ENCODE data around the gene NKAIN2.
A peak's percentile ranks its signal among the peaks of the same experiment; 100 is the strongest.

Gene NKAIN2

DNA sequence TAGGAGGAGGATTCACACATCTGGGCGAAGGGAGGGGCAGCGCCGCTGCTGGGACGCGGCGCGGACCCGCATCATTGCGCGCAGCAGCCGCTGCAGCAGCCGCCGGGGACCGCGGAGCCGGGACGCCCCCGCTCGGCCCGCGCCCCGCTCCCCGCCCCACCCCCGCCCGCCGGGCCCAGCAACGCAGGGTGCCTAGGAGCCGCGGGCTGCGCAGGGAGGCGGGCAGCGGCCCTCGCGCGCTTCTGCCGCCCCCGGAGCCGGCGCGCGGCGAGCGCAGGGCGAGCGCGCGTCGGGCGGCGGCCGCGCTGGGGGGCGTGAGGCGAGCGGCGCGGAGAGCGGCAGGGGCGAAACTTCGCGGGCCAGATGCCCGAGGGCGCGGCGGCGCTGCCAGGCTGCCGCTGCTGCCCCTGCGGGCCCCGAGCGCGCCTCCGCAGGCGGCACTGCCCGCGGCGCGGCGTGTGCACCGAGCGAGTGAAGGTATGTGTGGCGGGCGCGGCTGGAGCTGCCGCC is at the start of gene NKAIN2:
Gene NKAIN2 (plus strand): TSS at position 362 of the 510 bp plus-strand sequence.
- Histone ChIP-seq H3K27ac (ENCODE audit: low read length) (no peak within 1 kb of the TSS), H3K9me3 (ENCODE audit: insufficient read depth, low read depth, low read length) (no peaks in the 10 kb centered on the region), H3K4me3 (ENCODE audit: low read length) (peak within 1 kb of the TSS; percentile 68), H3K36me3 (ENCODE audit: insufficient read depth, low read depth, low read length) (no peaks in the 10 kb centered on the region), H3K27me3 (ENCODE audit: insufficient read depth, low read length) (peaks cover 41% of the 10 kb centered on the region), H3K4me1 (ENCODE audit: insufficient read depth, low read length) (no peaks in the 10 kb centered on the region), H3K9ac (ENCODE audit: low read depth, low read length) (peak within 1 kb of the TSS; percentile 29; the same call in 1 of the 2 replicates)

- no peaks in the 10 kb centered on the region; the same call in 1 of the 2 replicates for H3K9me3 ChIP-seq (ENCODE audit: insufficient read depth, low read depth, low read length)
- H3K27ac ChIP-seq (ENCODE audit: low read length), result no peak overlapping the region
- no peaks in the 10 kb centered on the region for H3K36me3 ChIP-seq (ENCODE audit: insufficient read depth, low read depth, low read length)
- H3K27me3 ChIP-seq (ENCODE audit: insufficient read depth, low read length), result no peaks in the 10 kb centered on the region
- H3K4me1 ChIP-seq (ENCODE audit: insufficient read depth, low read length), result no peaks in the 10 kb centered on the region
- no peak overlapping the region for H3K9ac ChIP-seq (ENCODE audit: low read depth, low read length)
- no peak overlapping the region for H3K4me3 ChIP-seq (ENCODE audit: low read length)
Observed at GRCh38 chr6:123759472-123759871, 44.2 kb upstream of the NKAIN2 start.

DNA sequence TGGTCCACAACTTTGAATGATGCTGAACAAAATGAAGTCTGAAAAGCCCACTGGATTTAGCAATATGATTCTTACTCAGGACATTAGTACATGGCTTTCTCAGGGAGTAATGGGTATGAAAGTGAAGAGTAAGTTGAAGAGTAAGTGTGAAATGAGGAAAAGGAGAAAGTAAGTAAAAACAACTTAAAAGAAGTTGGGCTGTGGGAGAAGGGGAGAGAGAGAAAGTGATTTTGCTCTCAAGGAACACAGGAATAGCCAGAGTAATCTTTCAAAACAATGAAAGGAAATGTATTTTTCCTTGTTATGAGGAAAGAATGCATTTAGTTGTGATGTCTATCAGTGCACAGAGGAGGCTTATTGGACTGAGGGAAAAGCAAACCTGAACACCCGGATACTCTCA is 39.8 kb upstream of the NKAIN2 start:
- Histone ChIP-seq H3K4me3 (ENCODE audit: low read length) (no peak overlapping the region), H3K9me3 (ENCODE audit: insufficient read depth, low read depth, low read length) (no peaks in the 10 kb centered on the region; the same call in 1 of the 2 replicates), H3K27me3 (ENCODE audit: insufficient read depth, low read length) (no peaks in the 10 kb centered on the region), H3K36me3 (ENCODE audit: insufficient read depth, low read depth, low read length) (no peaks in the 10 kb centered on the region), H3K4me1 (ENCODE audit: insufficient read depth, low read length) (peaks cover 14% of the 10 kb centered on the region; the same call in 1 of the 2 replicates), H3K27ac (ENCODE audit: low read length) (no peak overlapping the region), H3K9ac (ENCODE audit: low read depth, low read length) (no peak overlapping the region)

DNA sequence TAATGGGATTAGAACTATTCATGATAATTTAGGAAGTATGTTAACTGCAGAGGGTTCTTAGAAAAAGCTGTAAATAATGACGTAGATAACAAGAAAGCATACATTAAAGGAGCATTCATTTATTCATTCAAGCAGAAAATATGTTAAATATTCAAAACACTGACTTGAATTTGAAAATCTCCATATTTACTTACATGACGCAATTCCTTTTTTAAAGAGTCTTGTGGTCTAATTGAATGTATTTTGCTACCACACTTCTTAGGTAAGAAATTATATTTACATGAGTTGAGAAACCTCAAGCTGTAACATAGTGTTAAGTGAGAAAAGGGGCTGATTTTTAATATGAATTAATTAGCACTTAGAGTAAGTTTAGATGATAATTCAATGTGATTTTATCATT is 38.9 kb upstream of the NKAIN2 start:
- H3K4me1 ChIP-seq (ENCODE audit: insufficient read depth, low read length), result peaks cover 23% of the 10 kb centered on the region
- no peaks in the 10 kb centered on the region for H3K27me3 ChIP-seq (ENCODE audit: insufficient read depth, low read length)
- H3K36me3 ChIP-seq (ENCODE audit: insufficient read depth, low read depth, low read length), result no peaks in the 10 kb centered on the region
- H3K9me3 ChIP-seq (ENCODE audit: insufficient read depth, low read depth, low read length), result no peaks in the 10 kb centered on the region
- H3K4me3 ChIP-seq (ENCODE audit: low read length), result no peak overlapping the region
- H3K27ac ChIP-seq (ENCODE audit: low read length), result no peak overlapping the region
- no peak overlapping the region for H3K9ac ChIP-seq (ENCODE audit: low read depth, low read length)

DNA sequence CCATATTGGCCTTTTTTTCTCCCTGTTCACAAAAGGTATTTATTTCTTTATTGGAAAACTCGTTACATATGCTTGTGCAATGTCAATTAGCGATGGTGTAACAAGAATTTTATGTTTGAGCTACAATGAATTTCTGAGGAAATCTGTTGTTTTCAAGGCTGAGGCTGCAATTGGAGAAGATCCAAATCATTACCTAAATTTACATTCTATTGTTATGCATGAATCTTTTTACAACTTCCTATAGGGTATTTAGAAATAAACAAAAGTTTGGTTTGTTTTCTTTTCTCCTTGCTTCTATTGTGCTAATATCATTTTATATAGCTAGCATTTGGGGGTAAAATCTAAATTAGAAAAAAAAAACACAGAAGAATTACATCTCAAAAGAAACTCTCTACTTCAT is 34.7 kb upstream of the NKAIN2 start:
- Histone ChIP-seq H3K27me3 (ENCODE audit: insufficient read depth, low read length) (no peaks in the 10 kb centered on the region), H3K4me1 (ENCODE audit: insufficient read depth, low read length) (peaks cover 34% of the 10 kb centered on the region), H3K4me3 (ENCODE audit: low read length) (peak overlapping the region; percentile 44; the same call in 1 of the 2 replicates), H3K36me3 (ENCODE audit: insufficient read depth, low read depth, low read length) (no peaks in the 10 kb centered on the region), H3K9me3 (ENCODE audit: insufficient read depth, low read depth, low read length) (no peaks in the 10 kb centered on the region), H3K27ac (ENCODE audit: low read length) (peak overlapping the region; percentile 62), H3K9ac (ENCODE audit: low read depth, low read length) (peak overlapping the region; percentile 45; the same call in 1 of the 2 replicates)

DNA sequence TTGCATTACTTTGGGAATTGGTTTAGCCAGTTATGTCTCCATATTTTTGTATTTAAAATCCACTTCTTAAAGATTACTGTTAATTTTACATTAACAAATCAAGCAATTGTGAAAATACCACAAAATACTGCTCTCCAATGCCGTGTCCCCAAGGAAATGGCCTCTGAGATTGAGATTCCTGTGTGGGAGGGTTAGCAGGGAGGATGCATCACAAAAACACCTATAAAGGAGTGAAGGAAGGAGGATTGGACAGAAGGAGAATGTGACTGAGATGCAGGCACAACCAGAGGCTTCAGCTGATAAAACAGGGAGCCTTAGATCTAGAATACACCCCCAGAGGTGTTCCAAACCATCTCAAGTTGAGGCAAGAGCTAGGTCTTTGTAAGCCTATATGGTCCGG is 34.2 kb upstream of the NKAIN2 start:
- no peaks in the 10 kb centered on the region for H3K9me3 ChIP-seq (ENCODE audit: insufficient read depth, low read depth, low read length)
- peaks cover 34% of the 10 kb centered on the region for H3K4me1 ChIP-seq (ENCODE audit: insufficient read depth, low read length)
- H3K9ac ChIP-seq (ENCODE audit: low read depth, low read length), result peak overlapping the region; percentile 44; the same call in 1 of the 2 replicates
- H3K27me3 ChIP-seq (ENCODE audit: insufficient read depth, low read length), result no peaks in the 10 kb centered on the region
- H3K36me3 ChIP-seq (ENCODE audit: insufficient read depth, low read depth, low read length), result no peaks in the 10 kb centered on the region
- peak overlapping the region; percentile 62 for H3K27ac ChIP-seq (ENCODE audit: low read length)
- peak overlapping the region; percentile 44; the same call in 1 of the 2 replicates for H3K4me3 ChIP-seq (ENCODE audit: low read length)

GRCh38 chr6:123770247-123770949 is 33.3 kb upstream of the NKAIN2 start:
- H3K9ac ChIP-seq (ENCODE audit: low read depth, low read length), result peak overlapping the region; percentile 44; the same call in 1 of the 2 replicates
- no peaks in the 10 kb centered on the region for H3K9me3 ChIP-seq (ENCODE audit: insufficient read depth, low read depth, low read length)

DNA sequence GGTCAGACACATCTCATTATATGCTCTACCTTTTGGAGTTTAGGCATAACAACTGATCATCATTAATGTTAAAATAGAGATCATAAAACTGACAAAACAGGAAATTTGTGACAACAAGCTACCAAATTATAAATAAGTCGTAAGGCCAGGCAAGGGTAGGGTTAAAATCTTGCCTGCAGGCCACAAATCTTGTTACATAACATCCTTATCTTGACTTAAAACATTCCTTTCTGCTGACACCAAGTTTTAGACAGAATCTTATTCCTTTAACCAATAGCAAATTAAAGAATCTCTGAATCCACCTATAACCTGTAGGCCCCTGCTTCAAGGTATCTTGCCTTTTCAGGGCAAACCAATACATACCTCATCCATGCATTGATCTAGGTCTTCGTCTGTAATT is 32.5 kb upstream of the NKAIN2 start:
- Histone ChIP-seq H3K9ac (ENCODE audit: low read depth, low read length) (no peak overlapping the region), H3K4me3 (ENCODE audit: low read length) (no peak overlapping the region), H3K9me3 (ENCODE audit: insufficient read depth, low read depth, low read length) (no peaks in the 10 kb centered on the region), H3K4me1 (ENCODE audit: insufficient read depth, low read length) (peaks cover 34% of the 10 kb centered on the region), H3K27ac (ENCODE audit: low read length) (no peak overlapping the region), H3K36me3 (ENCODE audit: insufficient read depth, low read depth, low read length) (no peaks in the 10 kb centered on the region), H3K27me3 (ENCODE audit: insufficient read depth, low read length) (no peaks in the 10 kb centered on the region)

More at GRCh38 chr6:123770247-123770949, 33.3 kb upstream of the NKAIN2 start:
- H3K27me3 ChIP-seq (ENCODE audit: insufficient read depth, low read length), result no peaks in the 10 kb centered on the region
- no peaks in the 10 kb centered on the region for H3K36me3 ChIP-seq (ENCODE audit: insufficient read depth, low read depth, low read length)
- H3K4me1 ChIP-seq (ENCODE audit: insufficient read depth, low read length), result peaks cover 34% of the 10 kb centered on the region
- H3K4me3 ChIP-seq (ENCODE audit: low read length), result no peak overlapping the region
- peak overlapping the region; percentile 62 for H3K27ac ChIP-seq (ENCODE audit: low read length)

DNA sequence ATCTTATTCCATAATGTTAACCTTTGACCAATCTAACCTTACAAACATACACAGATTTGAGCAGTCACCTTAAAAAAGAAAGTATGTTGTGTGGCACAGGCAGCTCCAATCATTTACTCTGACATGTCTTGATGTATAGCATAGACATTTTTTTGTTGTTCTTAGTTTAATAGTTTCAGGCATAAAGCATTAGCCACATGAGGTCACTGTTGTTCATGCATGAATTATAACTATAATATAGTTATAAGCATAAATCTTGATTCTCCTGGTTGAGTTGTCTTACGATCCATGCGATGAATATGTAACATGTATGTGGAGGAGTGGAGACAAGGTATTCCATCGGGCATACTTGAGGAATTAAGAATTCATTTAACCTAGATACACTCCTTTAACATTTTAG is 26.1 kb upstream of the NKAIN2 start:
- Histone ChIP-seq H3K36me3 (ENCODE audit: insufficient read depth, low read depth, low read length) (no peaks in the 10 kb centered on the region), H3K4me3 (ENCODE audit: low read length) (no peak overlapping the region), H3K4me1 (ENCODE audit: insufficient read depth, low read length) (no peaks in the 10 kb centered on the region), H3K27ac (ENCODE audit: low read length) (no peak overlapping the region), H3K27me3 (ENCODE audit: insufficient read depth, low read length) (no peaks in the 10 kb centered on the region), H3K9me3 (ENCODE audit: insufficient read depth, low read depth, low read length) (no peaks in the 10 kb centered on the region), H3K9ac (ENCODE audit: low read depth, low read length) (no peak overlapping the region)

DNA sequence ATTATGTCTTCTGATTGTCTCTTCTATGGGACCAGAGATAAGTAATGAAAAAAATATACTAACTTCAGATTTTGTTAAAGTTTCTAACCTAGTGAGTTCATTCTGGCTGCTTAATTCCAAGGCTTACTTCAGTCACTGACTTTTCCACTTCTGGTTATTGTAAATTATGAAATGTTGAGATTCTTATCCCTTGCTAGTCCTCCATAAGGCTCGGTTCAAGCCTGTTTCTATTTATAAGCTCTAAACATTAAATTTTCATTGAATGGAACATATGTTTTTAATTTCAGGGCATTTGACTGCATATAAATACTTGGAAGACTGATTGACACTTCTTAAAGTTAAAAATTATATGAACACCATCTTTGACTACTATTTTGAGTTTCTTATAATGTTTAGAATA is 23.6 kb upstream of the NKAIN2 start:
- H3K9ac ChIP-seq (ENCODE audit: low read depth, low read length), result no peak overlapping the region
- no peak overlapping the region for H3K4me3 ChIP-seq (ENCODE audit: low read length)
- no peak overlapping the region for H3K27ac ChIP-seq (ENCODE audit: low read length)
- H3K36me3 ChIP-seq (ENCODE audit: insufficient read depth, low read depth, low read length), result no peaks in the 10 kb centered on the region
- H3K9me3 ChIP-seq (ENCODE audit: insufficient read depth, low read depth, low read length), result no peaks in the 10 kb centered on the region
- H3K27me3 ChIP-seq (ENCODE audit: insufficient read depth, low read length), result no peaks in the 10 kb centered on the region
- H3K4me1 ChIP-seq (ENCODE audit: insufficient read depth, low read length), result no peaks in the 10 kb centered on the region

DNA sequence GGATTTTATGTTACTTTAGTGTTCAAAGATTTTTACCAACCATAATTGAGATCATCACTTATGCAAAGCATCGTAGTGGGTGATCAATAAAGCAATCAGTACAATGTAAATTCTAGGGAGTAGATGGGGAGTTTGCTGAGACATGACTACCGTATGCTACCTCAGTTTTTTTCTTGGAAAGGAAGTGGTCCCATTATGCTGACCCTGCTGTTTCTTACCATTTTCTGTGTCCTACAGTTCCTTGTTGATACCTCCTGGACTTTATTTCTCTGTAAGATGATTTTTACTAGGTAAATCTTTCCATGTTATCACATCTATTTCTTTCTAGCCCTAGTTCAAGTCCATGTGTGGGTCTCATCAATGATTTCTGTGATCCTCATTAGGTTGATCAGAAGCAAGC is 19.3 kb upstream of the NKAIN2 start:
- no peaks in the 10 kb centered on the region for H3K4me1 ChIP-seq (ENCODE audit: insufficient read depth, low read length)
- H3K27ac ChIP-seq (ENCODE audit: low read length), result no peak overlapping the region
- H3K9ac ChIP-seq (ENCODE audit: low read depth, low read length), result no peak overlapping the region
- H3K36me3 ChIP-seq (ENCODE audit: insufficient read depth, low read depth, low read length), result no peaks in the 10 kb centered on the region
- H3K9me3 ChIP-seq (ENCODE audit: insufficient read depth, low read depth, low read length), result no peaks in the 10 kb centered on the region
- H3K4me3 ChIP-seq (ENCODE audit: low read length), result no peak overlapping the region
- no peaks in the 10 kb centered on the region for H3K27me3 ChIP-seq (ENCODE audit: insufficient read depth, low read length)

DNA sequence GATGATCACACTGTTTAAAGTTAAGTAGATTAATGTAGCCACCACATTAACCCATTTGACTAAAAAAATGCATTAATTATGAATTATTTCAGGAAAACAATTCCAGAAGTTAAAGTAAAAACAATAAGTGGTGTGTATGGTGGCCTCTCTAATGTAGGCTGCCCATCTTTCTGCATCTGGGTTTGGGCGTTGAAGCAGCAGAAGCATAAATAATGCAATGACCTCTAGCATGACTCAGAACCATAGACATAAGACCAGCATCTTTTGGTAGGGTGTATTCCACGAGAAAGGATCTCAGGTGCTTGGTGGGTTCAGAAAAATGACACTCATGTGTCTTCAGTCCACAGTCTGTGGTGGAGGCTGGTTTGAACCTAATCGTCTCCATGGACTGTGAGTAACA is 18.6 kb upstream of the NKAIN2 start:
- Histone ChIP-seq H3K36me3 (ENCODE audit: insufficient read depth, low read depth, low read length) (no peaks in the 10 kb centered on the region), H3K9ac (ENCODE audit: low read depth, low read length) (no peak overlapping the region), H3K9me3 (ENCODE audit: insufficient read depth, low read depth, low read length) (no peaks in the 10 kb centered on the region), H3K27me3 (ENCODE audit: insufficient read depth, low read length) (no peaks in the 10 kb centered on the region), H3K27ac (ENCODE audit: low read length) (no peak overlapping the region), H3K4me1 (ENCODE audit: insufficient read depth, low read length) (no peaks in the 10 kb centered on the region), H3K4me3 (ENCODE audit: low read length) (no peak overlapping the region)
